Liver (tissue), 9 donors: ENCODE results near the gene PLA2G4E. TPM values are rescaled to one million over a fixed set of nuclear protein-coding genes. Genes with fewer than 3 reads are reported as not detected.
A peak's percentile ranks its signal among the peaks of the same experiment; 100 is the strongest.

Experiments used
- DNase-seq: peaks from one replicate; pipeline ENCODE4 v3.0.0-alpha.2; 2017; ENCODE audit warnings: low spot score
- H3K27ac ChIP-seq, 2 donors: one replicate each; pipeline ENCODE4 v1.7.0; 2013; ENCODE audit warnings: inconsistent platforms in 2 of 2, low read length in 2 of 2, control low read depth in 1 of 2, low read depth in 1 of 2, mild to moderate bottlenecking in 1 of 2
- H3K27me3 ChIP-seq, 4 donors: one replicate each; pipeline versions ENCODE4 v1.6.1 to v1.7.0; 2013; ENCODE audit warnings: low read length in 3 of 4, inconsistent platforms in 1 of 4, mild to moderate bottlenecking in 1 of 4, moderate library complexity in 1 of 4; ENCODE audit not compliant: control insufficient read depth in 4 of 4, insufficient read depth in 4 of 4
- H3K36me3 ChIP-seq, 4 donors: one replicate each; pipeline versions ENCODE4 v1.6.1 to v1.7.0; 2013; ENCODE audit warnings: low read length in 3 of 4, mild to moderate bottlenecking in 3 of 4, low read depth in 1 of 4, moderate library complexity in 1 of 4; ENCODE audit not compliant: control insufficient read depth in 4 of 4, insufficient read depth in 3 of 4
- H3K4me1 ChIP-seq, 4 donors: one replicate each; pipeline versions ENCODE4 v1.6.1 to v1.7.0; 2013; ENCODE audit warnings: low read length in 3 of 4, mild to moderate bottlenecking in 3 of 4, moderate library complexity in 1 of 4; ENCODE audit not compliant: control insufficient read depth in 4 of 4, insufficient read depth in 4 of 4
- H3K4me3 ChIP-seq, 3 donors: one replicate each; pipeline versions ENCODE4 v1.6.1 to v1.7.0; 2013; ENCODE audit warnings: low read length in 3 of 3, control low read depth in 1 of 3, low read depth in 1 of 3, mild to moderate bottlenecking in 1 of 3
- H3K9ac ChIP-seq, 2 donors: one replicate each; pipeline ENCODE4 v1.7.0; 2013; ENCODE audit warnings: low read length in 2 of 2, mild to moderate bottlenecking in 2 of 2, moderate library complexity in 2 of 2, control low read depth in 1 of 2, low read depth in 1 of 2
- H3K9me3 ChIP-seq, 4 donors: one replicate each; pipeline versions ENCODE4 v1.6.1 to v1.7.0; 2013; ENCODE audit warnings: low read length in 3 of 4; ENCODE audit not compliant: control insufficient read depth in 4 of 4
- ATF3 ChIP-seq: IDR thresholded peaks from 2 replicates; pipeline ENCODE4 v1.6.1; 2016; ENCODE audit warnings: antibody characterized with exemption
- CTCF ChIP-seq: fragments of 150-350 bp; IDR thresholded peaks from 2 replicates; pipeline ENCODE4 v1.5.1; 2017; ENCODE audit warnings: improper control_type of control experiment, low read depth, low read length; ENCODE audit not compliant: missing input control
- EGR1 ChIP-seq, 2 donors: IDR thresholded peaks; 2 replicates each; pipeline ENCODE4 v1.6.1; 2016 to 2018; ENCODE audit warnings: antibody characterized with exemption in 2 of 2, low read depth in 2 of 2
- FOXA1 ChIP-seq: IDR thresholded peaks from 2 replicates; pipeline ENCODE4 v1.6.1; 2016; ENCODE audit warnings: antibody characterized with exemption
- GABPA ChIP-seq, 2 donors: IDR thresholded peaks in 1 of 2; conservative IDR thresholded peaks in 1 of 2; 2 replicates each; pipeline ENCODE4 v1.6.1; 2016; ENCODE audit warnings: antibody characterized with exemption in 2 of 2, mild to moderate bottlenecking in 1 of 2, moderate library complexity in 1 of 2
- HNF4A ChIP-seq, 2 donors: conservative IDR thresholded peaks; 2 replicates each; pipeline ENCODE4 v1.6.1; 2016; ENCODE audit warnings: antibody characterized with exemption in 2 of 2, mild to moderate bottlenecking in 2 of 2
- HNF4G ChIP-seq: IDR thresholded peaks from 2 replicates; pipeline ENCODE4 v1.6.1; 2016; ENCODE audit warnings: antibody characterized with exemption
- JUND ChIP-seq, 2 donors: IDR thresholded peaks; 2 replicates each; pipeline ENCODE4 v1.6.1; 2016; ENCODE audit warnings: antibody characterized with exemption in 2 of 2
- NR2F2 ChIP-seq: IDR thresholded peaks from 2 replicates; pipeline ENCODE4 v1.6.1; 2016; ENCODE audit warnings: antibody characterized with exemption
- RAD21 ChIP-seq, 2 donors: IDR thresholded peaks; 2 replicates each; pipeline ENCODE4 v1.6.1; 2016; ENCODE audit warnings: antibody characterized with exemption in 2 of 2, mild to moderate bottlenecking in 2 of 2
- REST ChIP-seq: IDR thresholded peaks from 2 replicates; pipeline ENCODE4 v1.6.1; 2016; ENCODE audit warnings: antibody characterized with exemption, mild to moderate bottlenecking
- RXRA ChIP-seq, 2 donors: IDR thresholded peaks; 2 replicates each; pipeline ENCODE4 v1.6.1; 2017 to 2018; ENCODE audit warnings: antibody characterized with exemption in 2 of 2, mild to moderate bottlenecking in 1 of 2
- SP1 ChIP-seq: IDR thresholded peaks from 2 replicates; pipeline ENCODE4 v1.6.1; 2018; ENCODE audit warnings: antibody characterized with exemption, mild to moderate bottlenecking
- TAF1 ChIP-seq: conservative IDR thresholded peaks from 2 replicates; pipeline ENCODE4 v1.6.1; 2016; ENCODE audit warnings: antibody characterized with exemption, mild to moderate bottlenecking
- YY1 ChIP-seq: IDR thresholded peaks from 2 replicates; pipeline ENCODE4 v1.6.1; 2016; ENCODE audit warnings: antibody characterized with exemption, mild to moderate bottlenecking
- ZBTB33 ChIP-seq: IDR thresholded peaks from 2 replicates; pipeline ENCODE4 v1.6.1; 2016; ENCODE audit warnings: antibody characterized with exemption
- WGBS: extraction: QIAGEN DNeasy Blood & Tissue Kit; methylation state at CpG from one replicate; pipeline ENCODE4 v1.1.7; 2013; 5-methylcytosine and 5-hydroxymethylcytosine counted together
- polyA plus RNA-seq, 2 donors: library from polyadenylated mRNA; stranded (reverse) in 1 of 2; unstranded in 1 of 2; fragments of 200-250 nt in 1 of 2; fragments of >200 nt in 1 of 2; fragmentation: Nextera tagmentation in 1 of 2; extraction: Ambion mirVana in 1 of 2; gene quantifications; one replicate each; pipeline versions ENCODE4 v1.2.1 to v1.2.3, GENCODE V29; 2013 to 2015
- total RNA-seq, 2 donors: library from RNA; depleted of rRNA; stranded (reverse); fragments of >200 nt; gene quantifications; one replicate each; pipeline ENCODE4 v1.2.3, GENCODE V29; 2014
- donor health status: healthy.
- donor health status: healthy.
- donor health status: healthy.
- donor health status: healthy.
- donor health status: healthy.

PLA2G4E gene
- total and polyA plus RNA-seq, 4 donors = not detected

GRCh38 chr15:41970456-41970855, 50.4 kb downstream of the PLA2G4E start:
- Histone ChIP-seq H3K27ac (peak overlapping the region; percentile 9 to 15), H3K9ac (no peak overlapping the region), H3K4me3 (peak overlapping the region in 1 of 3 donors; percentile 8), H3K9me3 (no peaks in the 10 kb centered on the region), H3K27me3 (no peaks in the 10 kb centered on the region), H3K4me1 (peaks cover 2 to 27% (median 12%) of the 10 kb centered on the region in 4 donors), H3K36me3 (no peaks in the 10 kb centered on the region)
- WGBS = 95% methylated on average over 1 of the region's 1 CpG
- DNase-seq = no peak
- TF ChIP-seq HNF4A (conservative IDR thresholded peaks at IDR 0.05) (no peak), JUND (IDR thresholded peaks at IDR 0.05) (no peak), GABPA (IDR thresholded peaks at IDR 0.05 in 1 of 2, conservative IDR thresholded peaks at IDR 0.05 in 1 of 2) (no peak), CTCF (no peak), SP1 (no peak), ATF3 (no peak), RAD21 (IDR thresholded peaks at IDR 0.05) (no peak), NR2F2 (no peak), REST (no peak), FOXA1 (no peak)

GRCh38 chr15:41969851-41970431, 50.9 kb downstream of the PLA2G4E start:
- no peak overlapping the region for H3K9ac ChIP-seq

GRCh38 chr15:41968701-41969100, 52.1 kb downstream of the PLA2G4E start:
- DNase-seq = no peak
- peaks cover 2 to 29% (median 12%) of the 10 kb centered on the region in 4 donors for H3K4me1 ChIP-seq
- H3K27ac ChIP-seq = no peak overlapping the region
- H3K27me3 ChIP-seq = no peaks in the 10 kb centered on the region
- no peaks in the 10 kb centered on the region for H3K36me3 ChIP-seq
- H3K9me3 ChIP-seq = no peaks in the 10 kb centered on the region
- WGBS = 81% methylated on average over 4 of the region's 4 CpGs
- no peak overlapping the region for H3K9ac ChIP-seq
- no peak overlapping the region for H3K4me3 ChIP-seq
- no peak for TF ChIP-seq RXRA (IDR thresholded peaks at IDR 0.05)
- no peak for TF ChIP-seq EGR1 (IDR thresholded peaks at IDR 0.05; ENCODE audit: low read depth in 2 of 2)
- no peak for TF ChIP-seq HNF4A (conservative IDR thresholded peaks at IDR 0.05)
- TF ChIP-seq HNF4G = no peak
- TF ChIP-seq GABPA (IDR thresholded peaks at IDR 0.05 in 1 of 2, conservative IDR thresholded peaks at IDR 0.05 in 1 of 2) = no peak
- TF ChIP-seq YY1 = no peak
- TF ChIP-seq ATF3 = no peak
- TF ChIP-seq TAF1 = no peak
- TF ChIP-seq CTCF = no peak
- TF ChIP-seq ZBTB33 = no peak
- no peak for TF ChIP-seq SP1
- no peak for TF ChIP-seq RAD21 (IDR thresholded peaks at IDR 0.05)

More at GRCh38 chr15:41969851-41970431, 50.9 kb downstream of the PLA2G4E start:
- DNase-seq = no peak
- H3K27me3 ChIP-seq = no peaks in the 10 kb centered on the region
- H3K27ac ChIP-seq = peak overlapping the region; percentile 9 to 15
- H3K4me1 ChIP-seq = peaks cover 2 to 27% (median 12%) of the 10 kb centered on the region in 4 donors
- WGBS = 72% methylated on average over 3 of the region's 3 CpGs
- TF ChIP-seq FOXA1 (no peak), RAD21 (IDR thresholded peaks at IDR 0.05) (no peak), JUND (IDR thresholded peaks at IDR 0.05) (no peak)
- H3K4me3 ChIP-seq = no peak overlapping the region
- H3K36me3 ChIP-seq = no peaks in the 10 kb centered on the region
- no peaks in the 10 kb centered on the region for H3K9me3 ChIP-seq
